WTC11 (cell line): ENCODE results near the gene SYNPO2. TPM values are rescaled to one million over a fixed set of nuclear protein-coding genes. Genes with fewer than 3 reads are reported as not detected.

Source experiments
- ATAC-seq: fragments of 200-7000 bp; cut with Tn5 transposase; 2 replicates; pipeline ENCODE4 v1.10.0; 2021; ENCODE audit warnings: mild to moderate bottlenecking, moderate library complexity
- CTCF ChIA-PET: fragments of 300-600 bp; sonication (Branson Sonifier 250); formaldehyde crosslinking; loops from one replicate; lab custom pipeline; 2021; ENCODE audit warnings: antibody characterized with exemption; lab: Charles Lee
- POLR2A ChIA-PET: fragments of 350-600 bp; sonication (Branson Sonifier 250); formaldehyde crosslinking; loops from one replicate; lab custom pipeline; 2021; ENCODE audit warnings: antibody characterized with exemption; lab: Charles Lee
- DNase-seq: peaks from one replicate; pipeline ENCODE4 v3.0.0; 2021; ENCODE audit warnings: low spot score
- H3K27ac Mint-ChIP-seq: 2 replicates; pipeline ENCODE4 v1.8.0; 2021; ENCODE audit warnings: mixed read lengths
- H3K27me3 Mint-ChIP-seq: 2 replicates; pipeline ENCODE4 v1.8.0; 2021; ENCODE audit warnings: low read depth, mild to moderate bottlenecking, moderate library complexity, mixed read lengths
- H3K36me3 Mint-ChIP-seq: 2 replicates; pipeline ENCODE4 v1.8.0; 2021; ENCODE audit warnings: mixed read lengths
- H3K4me1 Mint-ChIP-seq: 2 replicates; pipeline ENCODE4 v1.8.0; 2022; ENCODE audit warnings: mixed read lengths
- H3K4me3 Mint-ChIP-seq: 2 replicates; pipeline ENCODE4 v1.8.0; 2021; ENCODE audit warnings: mild to moderate bottlenecking, moderate library complexity, mixed read lengths
- H3K9me3 Mint-ChIP-seq: 2 replicates; pipeline ENCODE4 v1.8.0; 2021; ENCODE audit warnings: mixed read lengths
- GRHL2 ChIP-seq: fragments of 250-450 bp; sonication (Bioruptor Pico); IDR thresholded peaks from 2 replicates; pipeline ENCODE4 v1.8.0; 2022; ENCODE audit warnings: mild to moderate bottlenecking, moderate library complexity; ENCODE audit not compliant: insufficient replicate concordance, severe bottlenecking
- OVOL2 ChIP-seq: fragments of 250-450 bp; sonication (Bioruptor Pico); IDR thresholded peaks from 2 replicates; pipeline ENCODE4 v1.9.0; 2021; ENCODE audit warnings: mild to moderate bottlenecking, borderline replicate concordance
- SP1 ChIP-seq: sonication (generic); formaldehyde crosslinking; conservative IDR thresholded peaks from 2 replicates; pipeline ENCODE4 v1.8.1; 2022; ENCODE audit warnings: missing genetic modification reagents
- TP53 ChIP-seq: sonication (generic); formaldehyde crosslinking; IDR thresholded peaks from 2 replicates; pipeline ENCODE4 v1.8.1; 2023; ENCODE audit warnings: mild to moderate bottlenecking, missing genetic modification reagents
- ZNF138 ChIP-seq: sonication (generic); formaldehyde crosslinking; conservative IDR thresholded peaks from 2 replicates; pipeline ENCODE4 v1.8.1; 2022; ENCODE audit warnings: mild to moderate bottlenecking, moderate library complexity, missing genetic modification reagents
- ZNF232 ChIP-seq: sonication (generic); formaldehyde crosslinking; IDR thresholded peaks from 2 replicates; pipeline ENCODE4 v1.8.0; 2022; ENCODE audit warnings: mild to moderate bottlenecking, missing genetic modification reagents
- ZNF263 ChIP-seq: sonication (generic); formaldehyde crosslinking; IDR thresholded peaks from 2 replicates; pipeline ENCODE4 v1.8.1; 2022; ENCODE audit warnings: low read depth, mild to moderate bottlenecking, moderate library complexity, missing genetic modification reagents
- ZNF416 ChIP-seq: fragments of 250-450 bp; sonication (Bioruptor Pico); IDR thresholded peaks from 2 replicates; pipeline ENCODE4 v1.9.0; 2021; ENCODE audit warnings: mild to moderate bottlenecking, inconsistent platforms
- total RNA-seq: library from RNA; stranded (reverse); gene quantifications from 3 replicates; pipeline ENCODE4 v1.2.3, GENCODE V29; 2021
- TF ChIP-seq, protein P1 (sequence below): sonication (generic); formaldehyde crosslinking; IDR thresholded peaks from 2 replicates; pipeline ENCODE4 v1.8.1; 2022; ENCODE audit warnings: mild to moderate bottlenecking, moderate library complexity, missing genetic modification reagents
- TF ChIP-seq, protein P2 (sequence below): fragments of 250-450 bp; sonication (Bioruptor Pico); IDR thresholded peaks from 2 replicates; pipeline ENCODE4 v1.8.0; 2021; ENCODE audit warnings: mild to moderate bottlenecking
- TF ChIP-seq, protein P3 (sequence below): fragments of 250-450 bp; sonication (Bioruptor Pico); conservative IDR thresholded peaks from 2 replicates; pipeline ENCODE4 v1.9.0; 2021; ENCODE audit warnings: mild to moderate bottlenecking
- TF ChIP-seq, protein P4 (sequence below): sonication (generic); formaldehyde crosslinking; IDR thresholded peaks from 2 replicates; pipeline ENCODE4 v1.8.1; 2023; ENCODE audit warnings: mild to moderate bottlenecking, missing genetic modification reagents, moderate library complexity
- TF ChIP-seq, protein P5 (sequence below): sonication (generic); formaldehyde crosslinking; IDR thresholded peaks from 2 replicates; pipeline ENCODE4 v1.8.0; 2022; ENCODE audit warnings: missing genetic modification reagents
- TF ChIP-seq, protein P6 (sequence below): sonication (generic); formaldehyde crosslinking; IDR thresholded peaks from 2 replicates; pipeline ENCODE4 v1.8.1; 2023; ENCODE audit warnings: mild to moderate bottlenecking, missing genetic modification reagents, moderate library complexity
- TF ChIP-seq, protein P7 (sequence below): sonication (generic); formaldehyde crosslinking; IDR thresholded peaks from 2 replicates; pipeline ENCODE4 v1.8.0; 2022; ENCODE audit warnings: mild to moderate bottlenecking, missing genetic modification reagents

Gene SYNPO2
- total RNA-seq, 1 experiment from 2014 or later = 1.9 TPM

DNA sequence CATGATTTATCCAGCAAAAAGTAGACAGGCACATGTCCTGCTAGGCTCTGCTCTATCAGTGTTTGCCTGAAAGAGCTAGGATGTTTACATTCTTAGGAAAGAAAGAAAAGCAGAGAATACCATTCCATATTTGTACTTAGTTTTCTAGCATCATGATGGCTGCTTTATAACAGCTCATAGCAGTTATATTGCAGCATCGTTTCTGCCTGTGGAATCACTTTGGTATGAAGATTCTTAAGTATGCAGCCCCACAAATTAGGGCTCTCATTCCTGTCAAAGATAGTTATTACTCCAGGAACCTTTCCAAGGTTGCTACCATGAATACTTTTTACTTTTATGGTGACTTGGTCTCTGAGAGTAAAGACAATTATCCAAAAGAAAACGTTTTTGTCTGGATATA is 128.0 kb downstream of the SYNPO2 start (continued):
- TF ChIP-seq, protein P1, sequence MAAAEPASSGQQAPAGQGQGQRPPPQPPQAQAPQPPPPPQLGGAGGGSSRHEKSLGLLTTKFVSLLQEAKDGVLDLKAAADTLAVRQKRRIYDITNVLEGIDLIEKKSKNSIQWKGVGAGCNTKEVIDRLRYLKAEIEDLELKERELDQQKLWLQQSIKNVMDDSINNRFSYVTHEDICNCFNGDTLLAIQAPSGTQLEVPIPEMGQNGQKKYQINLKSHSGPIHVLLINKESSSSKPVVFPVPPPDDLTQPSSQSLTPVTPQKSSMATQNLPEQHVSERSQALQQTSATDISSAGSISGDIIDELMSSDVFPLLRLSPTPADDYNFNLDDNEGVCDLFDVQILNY (CRISPR knock-in tag) = no peak
- TF ChIP-seq, protein P2, sequence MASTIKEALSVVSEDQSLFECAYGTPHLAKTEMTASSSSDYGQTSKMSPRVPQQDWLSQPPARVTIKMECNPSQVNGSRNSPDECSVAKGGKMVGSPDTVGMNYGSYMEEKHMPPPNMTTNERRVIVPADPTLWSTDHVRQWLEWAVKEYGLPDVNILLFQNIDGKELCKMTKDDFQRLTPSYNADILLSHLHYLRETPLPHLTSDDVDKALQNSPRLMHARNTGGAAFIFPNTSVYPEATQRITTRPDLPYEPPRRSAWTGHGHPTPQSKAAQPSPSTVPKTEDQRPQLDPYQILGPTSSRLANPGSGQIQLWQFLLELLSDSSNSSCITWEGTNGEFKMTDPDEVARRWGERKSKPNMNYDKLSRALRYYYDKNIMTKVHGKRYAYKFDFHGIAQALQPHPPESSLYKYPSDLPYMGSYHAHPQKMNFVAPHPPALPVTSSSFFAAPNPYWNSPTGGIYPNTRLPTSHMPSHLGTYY (CRISPR knock-in tag) = no peak
- TF ChIP-seq ZNF138 (CRISPR knock-in tag) = no peak
- TF ChIP-seq ZNF416 (CRISPR knock-in tag) = no peak
- no peak for TF ChIP-seq TP53
- TF ChIP-seq, protein P3, sequence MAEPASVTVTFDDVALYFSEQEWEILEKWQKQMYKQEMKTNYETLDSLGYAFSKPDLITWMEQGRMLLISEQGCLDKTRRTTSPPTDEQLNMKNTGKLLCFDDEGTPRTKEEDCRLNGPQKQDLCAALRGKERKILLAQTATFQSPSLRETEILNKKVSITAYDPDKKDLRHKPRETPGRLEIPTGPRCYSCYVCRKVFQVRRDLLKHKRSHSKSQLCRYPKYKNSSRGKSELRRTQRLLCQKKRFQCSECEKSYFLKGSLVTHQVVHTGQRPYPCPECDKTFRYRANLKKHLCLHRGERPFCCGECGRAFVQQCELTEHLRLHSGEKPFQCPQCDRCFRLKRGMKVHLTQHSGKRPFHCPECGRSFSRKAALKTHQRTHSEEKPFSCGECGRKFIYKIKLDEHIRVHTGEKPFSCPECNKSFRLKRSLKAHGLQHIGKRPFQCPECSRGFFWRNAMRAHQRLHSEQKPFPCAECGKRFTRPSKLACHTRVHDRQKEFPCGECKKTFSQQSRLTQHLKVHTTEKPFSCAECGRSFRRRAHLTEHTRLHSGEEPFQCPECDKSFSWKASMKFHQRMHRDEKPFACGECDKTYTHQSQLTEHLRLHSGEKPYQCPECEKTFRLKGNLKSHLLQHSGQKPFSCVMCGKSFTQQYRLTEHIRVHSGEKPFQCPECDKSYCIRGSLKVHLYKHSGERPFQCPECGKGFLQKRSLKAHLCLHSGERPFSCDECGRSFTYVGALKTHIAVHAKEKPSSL = no peak
- no peak for TF ChIP-seq ZNF263 (CRISPR knock-in tag)

DNA sequence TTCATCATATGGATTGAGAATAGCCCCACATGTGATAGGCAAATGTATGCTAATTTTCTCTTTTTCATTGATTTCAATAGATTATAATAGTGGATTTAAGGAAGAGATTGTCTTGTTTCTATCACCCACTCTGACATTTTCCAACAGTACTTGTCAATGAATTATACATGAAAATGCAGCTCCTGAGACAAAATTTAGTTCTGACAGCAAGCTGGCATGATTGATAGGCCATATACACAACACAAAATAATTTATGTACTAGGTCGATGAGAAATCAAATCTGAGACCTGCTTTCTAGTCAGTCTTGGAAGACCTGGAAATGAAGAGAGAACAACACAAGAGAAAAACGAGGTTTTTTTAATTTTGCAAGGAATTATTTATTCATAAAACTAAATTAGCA is 129.0 kb downstream of the SYNPO2 start:
- ChIA-PET CTCF (no interaction called here), POLR2A (no interaction called here)
- no peaks in the 10 kb centered on the region for H3K27me3 Mint-ChIP-seq
- peaks cover 7% of the 10 kb centered on the region for H3K9me3 Mint-ChIP-seq
- ATAC-seq (no peak), DNase-seq (no peak)
- no peak overlapping the region for H3K27ac Mint-ChIP-seq
- TF ChIP-seq, protein P4, sequence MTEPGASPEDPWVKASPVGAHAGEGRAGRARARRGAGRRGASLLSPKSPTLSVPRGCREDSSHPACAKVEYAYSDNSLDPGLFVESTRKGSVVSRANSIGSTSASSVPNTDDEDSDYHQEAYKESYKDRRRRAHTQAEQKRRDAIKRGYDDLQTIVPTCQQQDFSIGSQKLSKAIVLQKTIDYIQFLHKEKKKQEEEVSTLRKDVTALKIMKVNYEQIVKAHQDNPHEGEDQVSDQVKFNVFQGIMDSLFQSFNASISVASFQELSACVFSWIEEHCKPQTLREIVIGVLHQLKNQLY (CRISPR knock-in tag) = no peak
- TF ChIP-seq, protein P5, sequence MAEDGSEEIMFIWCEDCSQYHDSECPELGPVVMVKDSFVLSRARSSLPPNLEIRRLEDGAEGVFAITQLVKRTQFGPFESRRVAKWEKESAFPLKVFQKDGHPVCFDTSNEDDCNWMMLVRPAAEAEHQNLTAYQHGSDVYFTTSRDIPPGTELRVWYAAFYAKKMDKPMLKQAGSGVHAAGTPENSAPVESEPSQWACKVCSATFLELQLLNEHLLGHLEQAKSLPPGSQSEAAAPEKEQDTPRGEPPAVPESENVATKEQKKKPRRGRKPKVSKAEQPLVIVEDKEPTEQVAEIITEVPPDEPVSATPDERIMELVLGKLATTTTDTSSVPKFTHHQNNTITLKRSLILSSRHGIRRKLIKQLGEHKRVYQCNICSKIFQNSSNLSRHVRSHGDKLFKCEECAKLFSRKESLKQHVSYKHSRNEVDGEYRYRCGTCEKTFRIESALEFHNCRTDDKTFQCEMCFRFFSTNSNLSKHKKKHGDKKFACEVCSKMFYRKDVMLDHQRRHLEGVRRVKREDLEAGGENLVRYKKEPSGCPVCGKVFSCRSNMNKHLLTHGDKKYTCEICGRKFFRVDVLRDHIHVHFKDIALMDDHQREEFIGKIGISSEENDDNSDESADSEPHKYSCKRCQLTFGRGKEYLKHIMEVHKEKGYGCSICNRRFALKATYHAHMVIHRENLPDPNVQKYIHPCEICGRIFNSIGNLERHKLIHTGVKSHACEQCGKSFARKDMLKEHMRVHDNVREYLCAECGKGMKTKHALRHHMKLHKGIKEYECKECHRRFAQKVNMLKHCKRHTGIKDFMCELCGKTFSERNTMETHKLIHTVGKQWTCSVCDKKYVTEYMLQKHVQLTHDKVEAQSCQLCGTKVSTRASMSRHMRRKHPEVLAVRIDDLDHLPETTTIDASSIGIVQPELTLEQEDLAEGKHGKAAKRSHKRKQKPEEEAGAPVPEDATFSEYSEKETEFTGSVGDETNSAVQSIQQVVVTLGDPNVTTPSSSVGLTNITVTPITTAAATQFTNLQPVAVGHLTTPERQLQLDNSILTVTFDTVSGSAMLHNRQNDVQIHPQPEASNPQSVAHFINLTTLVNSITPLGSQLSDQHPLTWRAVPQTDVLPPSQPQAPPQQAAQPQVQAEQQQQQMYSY (CRISPR knock-in tag) = no peak
- TF ChIP-seq ZNF232 (CRISPR knock-in tag) (no peak), SP1 (CRISPR knock-in tag) (no peak), GRHL2 (no peak), OVOL2 (CRISPR knock-in tag) (no peak)
- TF ChIP-seq, protein P6, sequence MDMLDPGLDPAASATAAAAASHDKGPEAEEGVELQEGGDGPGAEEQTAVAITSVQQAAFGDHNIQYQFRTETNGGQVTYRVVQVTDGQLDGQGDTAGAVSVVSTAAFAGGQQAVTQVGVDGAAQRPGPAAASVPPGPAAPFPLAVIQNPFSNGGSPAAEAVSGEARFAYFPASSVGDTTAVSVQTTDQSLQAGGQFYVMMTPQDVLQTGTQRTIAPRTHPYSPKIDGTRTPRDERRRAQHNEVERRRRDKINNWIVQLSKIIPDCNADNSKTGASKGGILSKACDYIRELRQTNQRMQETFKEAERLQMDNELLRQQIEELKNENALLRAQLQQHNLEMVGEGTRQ (CRISPR knock-in tag) = no peak
- TF ChIP-seq, protein P7, sequence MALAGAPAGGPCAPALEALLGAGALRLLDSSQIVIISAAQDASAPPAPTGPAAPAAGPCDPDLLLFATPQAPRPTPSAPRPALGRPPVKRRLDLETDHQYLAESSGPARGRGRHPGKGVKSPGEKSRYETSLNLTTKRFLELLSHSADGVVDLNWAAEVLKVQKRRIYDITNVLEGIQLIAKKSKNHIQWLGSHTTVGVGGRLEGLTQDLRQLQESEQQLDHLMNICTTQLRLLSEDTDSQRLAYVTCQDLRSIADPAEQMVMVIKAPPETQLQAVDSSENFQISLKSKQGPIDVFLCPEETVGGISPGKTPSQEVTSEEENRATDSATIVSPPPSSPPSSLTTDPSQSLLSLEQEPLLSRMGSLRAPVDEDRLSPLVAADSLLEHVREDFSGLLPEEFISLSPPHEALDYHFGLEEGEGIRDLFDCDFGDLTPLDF (CRISPR knock-in tag) = no peak
- no peak overlapping the region for H3K4me3 Mint-ChIP-seq
- H3K4me1 Mint-ChIP-seq = peaks cover 2% of the 10 kb centered on the region; the same call in 1 of the 2 replicates
- no peaks in the 10 kb centered on the region for H3K36me3 Mint-ChIP-seq
